Medulla oblongata (tissue), 1 donor: ENCODE results near the gene INPP5J.
A peak's percentile ranks its signal among the peaks of the same experiment; 100 is the strongest.
"Not testable (repeated sequence)": the region's sequence is repeated elsewhere in the genome, so short reads cannot be mapped to it uniquely, and the experiment has no call there.

Experiments used
- DNase-seq: peaks from one replicate; pipeline ENCODE4 v3.0.0-alpha.2; 2015; ENCODE audit errors: extremely low spot score

The INPP5J gene

GRCh38 chr22:31144223-31144622 is 21.5 kb downstream of the INPP5J start:
- DNase-seq, result no peak

GRCh38 chr22:31148488-31148887 is 25.7 kb downstream of the INPP5J start:
- no peak for DNase-seq

GRCh38 chr22:31148953-31149627 is 26.3 kb downstream of the INPP5J start:
- DNase-seq, result peak; percentile 81

- no peak for DNase-seq
Observed at GRCh38 chr22:31150615-31151014, 27.8 kb downstream of the INPP5J start.

GRCh38 chr22:31151872-31152271 is 29.1 kb downstream of the INPP5J start:
- no peak for DNase-seq

- no peak for DNase-seq
Observed at GRCh38 chr22:31153357-31153756, 30.6 kb downstream of the INPP5J start.

GRCh38 chr22:31154975-31155374 is 32.2 kb downstream of the INPP5J start:
- DNase-seq, result no peak

GRCh38 chr22:31155422-31155821 is 32.7 kb downstream of the INPP5J start:
- DNase-seq, result no peak

GRCh38 chr22:31160328-31160978 is 37.7 kb downstream of the INPP5J start:
- no peak for DNase-seq

GRCh38 chr22:31161386-31161785 is 38.6 kb downstream of the INPP5J start:
- no peak for DNase-seq

GRCh38 chr22:31162015-31162765 is 39.4 kb downstream of the INPP5J start:
- no peak for DNase-seq

GRCh38 chr22:31170971-31171370 is 48.2 kb downstream of the INPP5J start:
- no peak for DNase-seq

- not testable (repeated sequence) for DNase-seq
Observed at GRCh38 chr22:31171734-31172133, 49.0 kb downstream of the INPP5J start.

GRCh38 chr22:31173386-31174145 is 50.8 kb downstream of the INPP5J start:
- no peak for DNase-seq

GRCh38 chr22:31176923-31177322 is 54.2 kb downstream of the INPP5J start:
- DNase-seq, result no peak

GRCh38 chr22:31177420-31178162 is 54.8 kb downstream of the INPP5J start:
- no peak for DNase-seq

GRCh38 chr22:31178859-31179258 is 56.1 kb downstream of the INPP5J start:
- DNase-seq, result no peak

- no peak for DNase-seq
Observed at GRCh38 chr22:31179345-31179744, 56.6 kb downstream of the INPP5J start.

GRCh38 chr22:31184015-31184414 is 61.2 kb downstream of the INPP5J start:
- DNase-seq, result no peak
